Stromal cell of bone marrow (primary cell): ENCODE measurements around the gene DERL3.

Source experiments
- DNase-seq: peaks from one replicate; pipeline ENCODE4 v3.0.0-alpha.2; 2012; ENCODE audit warnings: low read depth

DERL3 gene

GRCh38 chr22:23847310-23847920, 8.6 kb upstream of the DERL3 start:
- DNase-seq = no peak

GRCh38 chr22:23846081-23846469, 7.3 kb upstream of the DERL3 start:
- DNase-seq = no peak

GRCh38 chr22:23845265-23846080, 6.7 kb upstream of the DERL3 start:
- no peak for DNase-seq

- DNase-seq = no peak
These were observed 6.0 kb upstream of the DERL3 start for GRCh38 chr22:23844739-23845202.

- no peak for DNase-seq
These were observed 3.8 kb upstream of the DERL3 start for GRCh38 chr22:23842599-23842998.

- no peak for DNase-seq
These were observed 3.1 kb upstream of the DERL3 start for GRCh38 chr22:23841736-23842445.

- no peak for DNase-seq
These were observed 2.5 kb upstream of the DERL3 start for GRCh38 chr22:23841292-23841691.

GRCh38 chr22:23840026-23840425, 1.2 kb upstream of the DERL3 start:
- DNase-seq = no peak

GRCh38 chr22:23837911-23838680, 710 bp downstream of the DERL3 start:
- no peak for DNase-seq

- no peak for DNase-seq
These were observed 1.3 kb downstream of the DERL3 start for GRCh38 chr22:23837496-23837859.

- DNase-seq = no peak
These were observed 1.9 kb downstream of the DERL3 start for GRCh38 chr22:23836692-23837495.

- DNase-seq = no peak
These were observed 2.5 kb downstream of the DERL3 start for GRCh38 chr22:23836281-23836680.

- no peak for DNase-seq
These were observed 3.2 kb downstream of the DERL3 start for GRCh38 chr22:23835484-23836144.

GRCh38 chr22:23834793-23835483, 3.9 kb downstream of the DERL3 start:
- DNase-seq = no peak

GRCh38 chr22:23834406-23834792, 4.4 kb downstream of the DERL3 start:
- DNase-seq = no peak

GRCh38 chr22:23833911-23834317, 4.9 kb downstream of the DERL3 start:
- no peak for DNase-seq

- DNase-seq = no peak
These were observed 5.6 kb downstream of the DERL3 start for GRCh38 chr22:23833017-23833751.

- DNase-seq = no peak
These were observed 6.4 kb downstream of the DERL3 start for GRCh38 chr22:23832226-23833016.

GRCh38 chr22:23831781-23832180, 7.0 kb downstream of the DERL3 start:
- DNase-seq = no peak
